SHP77 treated with DMSO at 0.1 percent for 48 hours (cell line): ENCODE data around the gene RNF169.

Experiments used
- DNase-seq: peaks from one replicate; lab custom pipeline; 2025; lab: John Stamatoyannopoulos, UW

The RNF169 gene

DNA sequence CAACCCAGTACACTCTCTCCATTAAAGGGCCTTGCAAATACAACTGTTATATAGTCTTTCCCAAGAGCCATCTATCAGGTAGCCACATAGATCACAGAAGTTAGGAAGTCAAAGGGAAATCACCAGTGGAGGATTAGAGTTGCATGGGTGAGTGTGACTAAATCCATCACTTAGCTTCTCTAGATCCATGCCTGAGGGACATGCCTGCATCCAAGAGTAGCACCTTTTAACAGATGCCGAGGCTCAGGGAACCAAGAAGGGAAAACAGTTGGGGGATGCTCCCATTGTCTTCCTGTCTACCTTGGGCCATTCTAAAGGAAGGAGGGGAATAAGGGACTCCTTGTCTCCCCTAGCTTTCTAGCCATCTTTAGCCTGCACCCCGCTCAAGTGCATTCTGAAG, 122.4 kb downstream of the RNF169 start:
- DNase-seq, result no peak

DNA sequence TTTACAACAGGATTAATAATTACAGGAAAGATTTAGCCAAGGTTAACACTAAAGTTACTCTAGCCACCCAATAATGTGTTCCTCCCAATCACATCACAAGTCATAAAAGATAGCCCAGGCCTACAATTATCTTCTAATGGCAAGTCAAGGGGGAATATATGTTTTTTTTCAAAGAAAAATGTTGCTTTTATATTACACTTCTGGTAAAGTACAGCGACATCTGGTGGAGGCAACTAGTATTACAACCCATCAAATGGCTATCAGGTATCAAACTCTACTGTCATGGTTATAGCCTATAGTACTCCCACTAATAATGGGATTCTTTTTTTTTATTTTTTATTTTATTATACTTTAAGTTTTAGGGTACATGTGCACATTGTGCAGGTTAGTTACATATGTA, 128.5 kb downstream of the RNF169 start:
- no peak for DNase-seq
